Measurements from ENCODE around the gene SOX6. TPM values are rescaled to one million over a fixed set of nuclear protein-coding genes. Genes with fewer than 3 reads are reported as not detected.
A peak's percentile ranks its signal among the peaks of the same experiment; 100 is the strongest.

Gene SOX6
- total and polyA plus RNA-seq, 12 donors = 0.80 to 43.0 (median 21.2) TPM

DNA sequence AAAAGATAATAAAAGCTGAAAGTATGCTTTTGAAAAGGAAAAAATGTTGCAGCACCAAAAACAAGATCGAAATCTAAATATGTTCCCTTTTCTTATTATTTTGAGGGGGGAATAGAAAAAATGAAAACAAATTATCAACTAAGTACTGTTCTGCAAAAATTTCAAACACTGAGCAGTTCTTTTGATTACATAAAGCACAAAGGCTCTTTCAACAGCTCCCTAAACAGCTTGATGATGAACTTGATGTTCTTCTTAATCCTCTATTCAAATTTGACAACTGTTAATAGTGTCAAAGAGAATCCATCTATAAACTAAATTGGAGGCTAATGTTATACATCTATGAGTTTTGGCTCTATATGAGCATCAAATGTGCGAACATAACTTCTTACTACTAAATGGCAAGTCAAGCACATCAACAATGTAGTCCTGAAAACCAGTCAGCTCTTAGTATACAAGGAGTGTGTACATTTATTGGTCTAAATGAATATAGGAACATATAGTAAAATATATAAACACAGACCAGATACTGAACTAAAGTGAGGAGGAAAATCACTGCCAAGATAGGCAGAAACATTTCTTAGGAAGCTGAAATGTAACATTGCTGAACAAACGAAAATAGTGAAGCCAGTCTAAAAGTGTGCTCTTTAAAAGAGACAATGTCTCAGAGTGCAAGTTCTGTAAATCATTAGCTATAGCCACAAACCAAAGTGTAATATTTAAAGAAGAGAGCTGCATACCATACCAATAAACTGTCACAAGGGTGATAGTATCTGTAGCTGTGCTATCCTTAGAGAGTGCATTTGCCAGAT lies 94.3 kb downstream of the SOX6 start:
- intact Hi-C loops (cut with DNase I) = no loop called here
- Histone ChIP-seq H3K4me1 (peaks cover 0 to 21% (median 12%) of the 10 kb centered on the region in 9 donors), H3K27ac (no peak overlapping the region), H3K27me3 (no peaks in the 10 kb centered on the region), H3K4me3 (no peak overlapping the region), H3K36me3 (no peaks in the 10 kb centered on the region), H3K9me3 (peaks cover 0 to 14% (median 6%) of the 10 kb centered on the region in 11 donors)
- no peak for ATAC-seq
- TF ChIP-seq CTCF (IDR thresholded peaks at IDR 0.05) = no peak
- WGBS, 2 donors = 84 to 88% methylated on average over 3 of the region's 3 CpGs
- DNase-seq = no peak

DNA sequence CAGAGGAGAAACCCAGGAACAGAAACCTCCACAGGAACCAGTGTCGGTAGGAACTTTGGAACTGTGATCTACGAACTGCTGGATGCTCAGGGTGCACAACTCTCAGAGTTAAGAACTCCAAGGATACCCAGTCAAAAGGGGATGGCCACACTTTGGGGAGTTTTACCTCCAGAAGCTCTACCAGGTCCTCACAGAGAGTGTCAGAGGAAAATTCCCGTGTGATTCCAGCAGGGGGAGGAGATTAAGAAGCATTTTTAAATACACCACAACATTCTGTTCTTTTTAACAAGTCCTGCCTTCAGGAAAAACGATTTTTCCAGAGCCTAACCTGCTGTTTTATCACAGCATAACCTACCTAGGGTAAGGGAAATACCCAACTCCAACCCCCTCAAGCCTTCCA lies 104.0 kb downstream of the SOX6 start:
- H3K27ac ChIP-seq = no peak overlapping the region
- no peaks in the 10 kb centered on the region for H3K9me3 ChIP-seq
- no peak for DNase-seq
- no peak for ATAC-seq
- WGBS, 2 donors = 59 to 65% methylated on average over 4 of the region's 4 CpGs
- intact Hi-C loops (cut with DNase I) = no loop called here
- H3K4me1 ChIP-seq = no peaks in the 10 kb centered on the region
- peak in 6 of 9 donors; percentile 9 to 38 (median 18) for TF ChIP-seq CTCF (IDR thresholded peaks at IDR 0.05)
- H3K4me3 ChIP-seq = no peak overlapping the region
- no peaks in the 10 kb centered on the region for H3K27me3 ChIP-seq
- H3K36me3 ChIP-seq = no peaks in the 10 kb centered on the region

GRCh38 chr11:16248248-16248647 lies 108.1 kb downstream of the SOX6 start:
- H3K4me1 ChIP-seq = no peaks in the 10 kb centered on the region
- no peak overlapping the region for H3K27ac ChIP-seq
- intact Hi-C loops (cut with DNase I) = no loop called here
- peaks cover 0 to 4% (median 0%) of the 10 kb centered on the region in 9 donors for H3K36me3 ChIP-seq
- WGBS, 2 donors = 89 to 93% methylated on average over 2 of the region's 2 CpGs
- peak in 1 of 8 donors; percentile 26 for ATAC-seq
- peaks cover 0 to 20% (median 0%) of the 10 kb centered on the region in 11 donors for H3K9me3 ChIP-seq
- no peak for DNase-seq
- H3K27me3 ChIP-seq = no peaks in the 10 kb centered on the region
- no peak for TF ChIP-seq CTCF (IDR thresholded peaks at IDR 0.05)
- no peak overlapping the region for H3K4me3 ChIP-seq

GRCh38 chr11:16242806-16243205 lies 113.5 kb downstream of the SOX6 start:
- Histone ChIP-seq H3K27me3 (no peaks in the 10 kb centered on the region), H3K4me3 (no peak overlapping the region), H3K9me3 (peaks cover 0 to 20% (median 0%) of the 10 kb centered on the region in 11 donors), H3K4me1 (peaks cover 0 to 38% (median 15%) of the 10 kb centered on the region in 9 donors), H3K36me3 (peaks cover 0 to 4% (median 0%) of the 10 kb centered on the region in 9 donors), H3K27ac (no peak overlapping the region)
- no peak for ATAC-seq
- 88 to 98% methylated on average over 2 of the region's 2 CpGs for WGBS, 2 donors
- no peak for TF ChIP-seq CTCF (IDR thresholded peaks at IDR 0.05)
- intact Hi-C loops (cut with DNase I) = no loop called here
- DNase-seq = no peak
